GM12891 (cell line): ENCODE results near the gene CD44.

Source experiments
- PAX5 ChIP-seq: IDR thresholded peaks from 2 replicates; pipeline ENCODE4 v1.6.1; 2011; ENCODE audit warnings: low read length, moderate library complexity, mild to moderate bottlenecking; ENCODE audit not compliant: insufficient read depth, severe bottlenecking
- POLR2A ChIP-seq: IDR thresholded peaks from 2 replicates; pipeline ENCODE4 v1.6.1; 2011; ENCODE audit warnings: low read depth, low read length, control low read depth
- POLR2AphosphoS5 ChIP-seq: IDR thresholded peaks from 2 replicates; pipeline ENCODE4 v1.6.1; 2011; ENCODE audit warnings: low read depth, low read length, control low read depth
- POU2F2 ChIP-seq: IDR thresholded peaks from 2 replicates; pipeline ENCODE4 v1.6.1; 2011; ENCODE audit warnings: low read depth, mild to moderate bottlenecking, control low read depth, low read length, moderate library complexity
- SPI1 ChIP-seq: IDR thresholded peaks from 2 replicates; pipeline ENCODE4 v1.6.1; 2011; ENCODE audit warnings: low read depth, low read length, control low read depth
- TAF1 ChIP-seq: IDR thresholded peaks from 2 replicates; pipeline ENCODE4 v1.6.1; 2011; ENCODE audit warnings: low read depth, low read length, control low read depth

DNA sequence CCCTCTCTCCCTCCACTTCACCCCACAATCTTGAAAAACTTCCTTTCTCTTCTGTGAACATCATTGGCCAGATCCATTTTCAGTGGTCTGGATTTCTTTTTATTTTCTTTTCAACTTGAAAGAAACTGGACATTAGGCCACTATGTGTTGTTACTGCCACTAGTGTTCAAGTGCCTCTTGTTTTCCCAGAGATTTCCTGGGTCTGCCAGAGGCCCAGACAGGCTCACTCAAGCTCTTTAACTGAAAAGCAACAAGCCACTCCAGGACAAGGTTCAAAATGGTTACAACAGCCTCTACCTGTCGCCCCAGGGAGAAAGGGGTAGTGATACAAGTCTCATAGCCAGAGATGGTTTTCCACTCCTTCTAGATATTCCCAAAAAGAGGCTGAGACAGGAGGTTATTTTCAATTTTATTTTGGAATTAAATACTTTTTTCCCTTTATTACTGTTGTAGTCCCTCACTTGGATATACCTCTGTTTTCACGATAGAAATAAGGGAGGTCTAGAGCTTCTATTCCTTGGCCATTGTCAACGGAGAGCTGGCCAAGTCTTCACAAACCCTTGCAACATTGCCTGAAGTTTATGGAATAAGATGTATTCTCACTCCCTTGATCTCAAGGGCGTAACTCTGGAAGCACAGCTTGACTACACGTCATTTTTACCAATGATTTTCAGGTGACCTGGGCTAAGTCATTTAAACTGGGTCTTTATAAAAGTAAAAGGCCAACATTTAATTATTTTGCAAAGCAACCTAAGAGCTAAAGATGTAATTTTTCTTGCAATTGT is 92.3 kb downstream of the CD44 start:
- TF ChIP-seq POLR2A (no peak; the same call in 1 of the 2 replicates), POLR2AphosphoS5 (no peak), PAX5 (no peak), SPI1 (no peak), TAF1 (no peak), POU2F2 (no peak)
